Heart right ventricle (tissue), 16 donors: ENCODE results near the gene FAN1. TPM values are rescaled to one million over a fixed set of nuclear protein-coding genes. Genes with fewer than 3 reads are reported as not detected.

Source experiments
- ATAC-seq, 8 donors: fragments of 200-7000 bp; cut with Tn5 transposase; one replicate each; pipeline ENCODE4 v1.9.1; 2020; ENCODE audit warnings: mild to moderate bottlenecking in 8 of 8, moderate library complexity in 8 of 8, moderate number of reproducible peaks in 1 of 8
- DNase-seq, 2 donors: peaks; one replicate each; pipeline ENCODE4 v3.0.0-alpha.2; 2020
- H3K27ac ChIP-seq, 10 donors: fragments of 200-600 bp; sonication (generic) in 2 of 10; one replicate each; pipeline versions ENCODE4 v1.5.0 to v1.8.0; 2020 to 2022; ENCODE audit warnings: mild to moderate bottlenecking in 3 of 10
- H3K27me3 ChIP-seq, 7 donors: fragments of 200-600 bp; one replicate each; pipeline ENCODE4 v1.8.0; 2021 to 2022; ENCODE audit warnings: mild to moderate bottlenecking in 2 of 7
- H3K36me3 ChIP-seq, 9 donors: fragments of 200-600 bp; sonication (generic) in 1 of 9; one replicate each; pipeline versions ENCODE4 v1.5.0 to v1.8.0; 2020 to 2022; ENCODE audit warnings: mild to moderate bottlenecking in 2 of 9
- H3K4me1 ChIP-seq, 9 donors: fragments of 200-600 bp; sonication (generic) in 1 of 9; one replicate each; pipeline versions ENCODE4 v1.5.0 to v1.8.0; 2020 to 2022; ENCODE audit warnings: mild to moderate bottlenecking in 4 of 9
- H3K4me3 ChIP-seq, 10 donors: fragments of 200-600 bp; sonication (generic) in 2 of 10; one replicate each; pipeline versions ENCODE4 v1.5.0 to v1.8.0; 2020 to 2022; ENCODE audit warnings: mild to moderate bottlenecking in 7 of 10, moderate library complexity in 2 of 10
- H3K9me3 ChIP-seq, 11 donors: fragments of 200-600 bp in 10 of 11; sonication (generic) in 2 of 11; one replicate each; pipeline versions ENCODE4 v1.5.0 to v1.8.0; 2013 to 2022; ENCODE audit warnings: mild to moderate bottlenecking in 2 of 11, control low read depth in 1 of 11, moderate library complexity in 1 of 11
- CTCF ChIP-seq, 9 donors: fragments of 200-600 bp; sonication (generic) in 2 of 9; IDR thresholded peaks; one replicate each; pipeline versions ENCODE4 v1.5.0 to v1.8.0; 2021 to 2022; ENCODE audit warnings: antibody characterized with exemption in 9 of 9, mild to moderate bottlenecking in 5 of 9, moderate library complexity in 1 of 9
- WGBS, 2 donors: extraction: QIAGEN DNeasy Blood & Tissue Kit; methylation state at CpG; one replicate each; pipeline ENCODE4 v1.1.7; 2013; ENCODE audit warnings: inconsistent platforms in 1 of 2; 5-methylcytosine and 5-hydroxymethylcytosine counted together
- intact Hi-C, 10 donors: fragments of 100-400 bp; cut with DNase I; formaldehyde crosslinking; loops; one replicate each; pipeline versions ENCODE4 v1.11.1 to v1.14.2; 2022
- polyA plus RNA-seq, 2 donors: library from polyadenylated mRNA; stranded (reverse); fragments of 200-250 nt; gene quantifications; one replicate each; pipeline ENCODE4 v1.2.3, GENCODE V29; 2013
- total RNA-seq, 10 donors: library from RNA; stranded (reverse); fragmentation: NEBNext Ultra II Directional in 3 of 10; extraction: Animal tissue kit (Norgen Biotek cat#: 25700) in 3 of 10; gene quantifications; one replicate each; pipeline versions ENCODE4 v1.2.1 to v1.2.4, GENCODE V29; 2021 to 2023
- donor health status: Arrhythmogenic right ventricular cardiomyopathy.
- donor health status: ischemic (EF 13 %, LVEDD 7.1; RV severe dilation, severe dysfunction).
- donor health status: healthy with polysubstance abuse.
- donor health status: DM: no; HTN: yes; CAD: no.
- donor health status: DM: no; HTN: no; CAD: no.
- donor health status: ischemic (EF 25% LVEDD 6.9; RV normal size, moderate dysfunction).
- donor health status: ischemic (EF 25% LVEDD 5.7; RV mildly dilated, moderate dysfunction).
- donor health status: healthy.
- donor health status: DM: yes; HTN: yes; CAD: no.
- donor health status: Ischemic cardiomyopathy.
- donor health status: ischemic (EF 35%, LVEDD 5.7; RV mildly dilated, moderate dysfunction).
- donor health status: nonischemic (EF 11% LVEDD 7.7; RV severe dilation, severe dysfunction).
- donor health status: DM: yes; HTN: yes; CAD: no.
- donor health status: PGD.
- donor health status: ischemic (EF 29% LVEDD 5.4; RV normal size, mild dysfunction).
- donor health status: nonischemic (EF 23%, LVEDD 6.1; RV moderate dilation, normal function).

FAN1 gene
- total and polyA plus RNA-seq, 12 donors = 8.2 to 28.0 (median 16.6) TPM

- peaks cover 0 to 96% (median 32%) of the 10 kb centered on the region in 9 donors for H3K36me3 ChIP-seq
- TF ChIP-seq CTCF (IDR thresholded peaks at IDR 0.05) = no peak
- no peak for DNase-seq
- peaks cover 0 to 17% (median 0%) of the 10 kb centered on the region in 9 donors for H3K4me1 ChIP-seq
- ATAC-seq = no peak
- H3K4me3 ChIP-seq = no peak overlapping the region
- no peak overlapping the region for H3K27ac ChIP-seq
- WGBS, 2 donors = 77 to 80% methylated on average over 2 of the region's 2 CpGs
- no peaks in the 10 kb centered on the region for H3K27me3 ChIP-seq
- no peaks in the 10 kb centered on the region for H3K9me3 ChIP-seq
- intact Hi-C loops = loop anchor here in 1 of 10 donors (10.0 kb wide), 1 partner anchor 155 kb away; no protein-coding TSS in a partner anchor
Measured at GRCh38 chr15:30969724-30970123, 66.0 kb downstream of the FAN1 start.

- H3K27me3 ChIP-seq = no peaks in the 10 kb centered on the region
- H3K36me3 ChIP-seq = peaks cover 0 to 92% (median 20%) of the 10 kb centered on the region in 9 donors
- no peak for TF ChIP-seq CTCF (IDR thresholded peaks at IDR 0.05)
- no peak overlapping the region for H3K27ac ChIP-seq
- WGBS, 2 donors = 94 to 95% methylated on average over 4 of the region's 4 CpGs
- H3K4me3 ChIP-seq = no peak overlapping the region
- peaks cover 0 to 29% (median 17%) of the 10 kb centered on the region in 9 donors for H3K4me1 ChIP-seq
- no peaks in the 10 kb centered on the region for H3K9me3 ChIP-seq
- ATAC-seq (no peak), DNase-seq (no peak)
- intact Hi-C loops = loop anchor here in 1 of 10 donors (10.0 kb wide), 1 partner anchor 151 kb away; no protein-coding TSS in a partner anchor
Measured at GRCh38 chr15:30973379-30973778, 69.7 kb downstream of the FAN1 start.

- Histone ChIP-seq H3K27me3 (no peaks in the 10 kb centered on the region), H3K4me1 (peaks cover 0 to 36% (median 21%) of the 10 kb centered on the region in 9 donors), H3K36me3 (peaks cover 0 to 88% (median 20%) of the 10 kb centered on the region in 9 donors), H3K27ac (no peak overlapping the region), H3K9me3 (no peaks in the 10 kb centered on the region), H3K4me3 (no peak overlapping the region)
- no peak for TF ChIP-seq CTCF (IDR thresholded peaks at IDR 0.05)
- intact Hi-C loops = loop anchor here in 1 of 10 donors (10.0 kb wide), 1 partner anchor 151 kb away; no protein-coding TSS in a partner anchor
- ATAC-seq (no peak), DNase-seq (no peak)
- WGBS, 2 donors = 80 to 83% methylated on average over 5 of the region's 5 CpGs
Measured at GRCh38 chr15:30974112-30974511, 70.4 kb downstream of the FAN1 start.

- H3K4me1 ChIP-seq = peaks cover 0 to 55% (median 44%) of the 10 kb centered on the region in 9 donors
- no peak for TF ChIP-seq CTCF (IDR thresholded peaks at IDR 0.05)
- DNase-seq (no peak), ATAC-seq (no peak)
- no peaks in the 10 kb centered on the region for H3K9me3 ChIP-seq
- H3K27me3 ChIP-seq = no peaks in the 10 kb centered on the region
- H3K4me3 ChIP-seq = no peak overlapping the region
- H3K36me3 ChIP-seq = peaks cover 0 to 88% (median 22%) of the 10 kb centered on the region in 9 donors
- H3K27ac ChIP-seq = no peak overlapping the region
- intact Hi-C loops = loop anchor here in 2 of 10 donors (5.0 to 10.0 kb wide), 2 partner anchors 56 to 146 kb away; no protein-coding TSS in a partner anchor
Measured at GRCh38 chr15:30978328-30978727, 74.6 kb downstream of the FAN1 start.
